ENCODE results near the gene MPHOSPH6.
A peak's percentile ranks its signal among the peaks of the same experiment; 100 is the strongest.
"Not testable (repeated sequence)": the region's sequence is repeated elsewhere in the genome, so short reads cannot be mapped to it uniquely, and the experiment has no call there.

MPHOSPH6 gene, protein sequence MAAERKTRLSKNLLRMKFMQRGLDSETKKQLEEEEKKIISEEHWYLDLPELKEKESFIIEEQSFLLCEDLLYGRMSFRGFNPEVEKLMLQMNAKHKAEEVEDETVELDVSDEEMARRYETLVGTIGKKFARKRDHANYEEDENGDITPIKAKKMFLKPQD

DNA sequence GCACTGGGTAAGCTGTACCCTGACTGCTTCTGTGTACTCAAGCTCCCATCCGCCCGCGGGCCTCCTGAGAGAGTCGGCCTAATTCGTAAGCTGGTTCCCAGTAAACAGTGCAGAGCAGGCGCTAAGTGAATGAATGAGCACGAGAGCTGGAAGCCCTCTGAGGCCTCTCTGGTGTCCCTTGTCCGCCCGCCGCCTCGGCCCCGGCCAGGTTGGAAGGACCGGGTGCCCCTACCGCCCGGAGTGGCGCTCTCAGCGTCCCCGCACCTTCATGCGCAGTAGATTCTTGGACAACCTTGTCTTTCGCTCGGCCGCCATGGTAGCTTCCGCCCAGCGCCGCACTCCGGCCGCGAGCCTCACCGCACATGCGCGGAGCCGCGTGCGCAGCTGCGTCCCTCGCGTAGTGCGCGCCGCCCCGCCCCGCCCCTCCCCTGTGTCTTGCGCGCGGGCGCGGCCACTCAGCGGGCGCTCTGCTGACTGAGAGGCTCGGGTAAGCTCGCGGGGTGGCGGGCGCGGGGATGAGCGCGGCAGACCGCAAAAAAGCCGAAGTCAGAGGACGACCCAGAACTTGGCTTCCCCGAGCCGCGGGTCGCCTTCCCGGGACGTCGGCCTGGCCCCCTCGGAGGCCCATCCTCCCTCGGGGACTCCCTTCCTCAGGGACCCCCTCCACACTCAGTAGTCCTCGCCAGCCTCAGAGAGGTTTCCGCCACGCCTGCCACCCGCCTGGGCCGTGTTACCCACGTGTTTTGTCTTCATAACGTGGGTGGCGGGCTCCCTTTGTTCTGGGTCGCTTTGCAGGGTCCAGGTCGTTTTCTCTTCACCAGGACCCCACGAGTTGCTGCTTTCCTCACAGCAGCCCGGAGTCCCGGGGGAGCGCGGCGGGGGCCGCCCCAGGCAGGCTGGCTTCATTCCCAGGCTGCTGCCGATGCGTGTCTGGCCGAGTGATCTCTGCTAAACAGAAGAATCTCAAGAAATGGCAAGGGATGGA, at the start of gene MPHOSPH6:
Gene MPHOSPH6, minus strand, starts transcription at position 364 of the 985 bp plus-strand sequence. Its CDS starts 49 bp downstream, at position 315.
- DNase-seq (ENCODE audit: low read depth) = peak; percentile 87

DNA sequence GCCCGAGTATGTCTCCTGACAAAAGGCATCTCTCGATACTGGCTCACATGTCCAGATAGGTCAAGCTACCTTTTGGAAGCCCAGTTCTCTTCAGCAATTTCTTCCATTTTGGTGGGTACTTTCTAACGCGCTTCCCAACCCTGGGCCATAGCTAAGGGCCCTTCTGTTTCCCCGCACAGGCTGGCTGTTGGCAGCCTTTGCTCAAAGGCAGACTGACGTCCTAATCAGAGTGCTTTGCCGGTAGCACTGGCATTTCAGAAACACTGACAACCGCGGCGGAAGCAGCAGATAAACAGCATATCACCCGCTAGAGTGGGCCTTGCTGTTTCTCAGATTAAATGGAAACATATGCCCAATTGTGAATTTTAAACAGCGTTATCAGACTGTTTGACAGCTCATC, 49.3 kb upstream of the MPHOSPH6 start:
- DNase-seq (ENCODE audit: low read depth) = no peak

DNA sequence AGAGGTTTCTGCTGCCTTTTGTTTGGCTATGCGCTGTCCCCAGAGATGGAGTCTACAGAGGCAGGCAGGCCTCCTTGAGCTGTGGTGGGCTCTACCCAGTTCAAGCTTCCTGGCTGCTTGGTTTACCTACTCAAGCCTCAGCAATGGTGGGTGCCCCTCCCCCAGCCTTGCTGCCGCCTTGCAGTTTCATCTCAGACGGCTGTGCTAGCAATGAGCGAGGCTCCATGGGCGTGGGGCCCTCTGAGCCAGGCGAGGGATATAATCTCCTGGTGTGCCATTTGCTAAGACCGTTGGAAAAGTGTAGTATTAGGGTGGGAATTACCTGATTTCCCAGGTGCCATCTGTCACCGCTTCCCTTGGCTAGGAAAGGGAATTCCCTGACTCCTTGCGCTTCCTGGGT, 39.3 kb upstream of the MPHOSPH6 start:
- DNase-seq (ENCODE audit: low read depth) = not testable (repeated sequence)

DNA sequence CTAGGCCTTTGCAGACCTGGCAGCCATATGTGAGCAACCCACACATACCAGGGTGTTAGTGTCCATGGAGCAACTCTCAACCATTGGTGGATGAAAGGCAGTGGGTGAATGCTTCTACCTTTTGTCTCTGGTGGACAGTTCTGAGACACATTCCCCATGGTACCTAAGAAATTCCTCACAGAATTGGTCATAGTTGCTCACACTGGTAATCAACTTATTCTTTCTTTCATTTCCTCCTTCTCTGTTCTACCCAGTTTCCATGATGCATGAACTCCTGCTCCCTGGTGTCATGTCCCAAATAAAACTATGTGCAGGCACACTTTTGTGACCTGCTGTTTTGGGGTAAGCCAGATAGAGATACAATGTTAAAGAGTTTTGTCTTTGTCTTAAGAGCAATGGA, 33.2 kb upstream of the MPHOSPH6 start:
- no peak for DNase-seq (ENCODE audit: low read depth)

DNA sequence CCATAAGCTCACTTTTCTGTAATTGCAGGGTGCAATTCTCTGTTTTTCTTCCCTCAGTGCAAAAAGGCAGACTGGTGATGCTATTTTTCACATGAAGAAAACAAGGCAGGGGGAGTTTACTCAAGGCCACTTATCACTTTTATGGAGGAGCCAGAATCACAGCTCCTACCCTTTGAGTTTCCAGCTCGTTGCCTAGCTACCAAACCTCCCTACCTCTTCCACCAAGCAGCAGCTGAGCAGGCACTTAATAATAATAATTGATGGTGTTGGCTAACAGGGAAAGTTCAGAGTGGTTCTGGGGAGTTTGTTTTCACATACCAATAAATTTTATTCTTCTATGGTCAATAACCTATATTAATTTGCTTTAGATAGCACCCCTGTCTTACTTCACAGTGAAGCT, 31.9 kb upstream of the MPHOSPH6 start:
- no peak for DNase-seq (ENCODE audit: low read depth)

DNA sequence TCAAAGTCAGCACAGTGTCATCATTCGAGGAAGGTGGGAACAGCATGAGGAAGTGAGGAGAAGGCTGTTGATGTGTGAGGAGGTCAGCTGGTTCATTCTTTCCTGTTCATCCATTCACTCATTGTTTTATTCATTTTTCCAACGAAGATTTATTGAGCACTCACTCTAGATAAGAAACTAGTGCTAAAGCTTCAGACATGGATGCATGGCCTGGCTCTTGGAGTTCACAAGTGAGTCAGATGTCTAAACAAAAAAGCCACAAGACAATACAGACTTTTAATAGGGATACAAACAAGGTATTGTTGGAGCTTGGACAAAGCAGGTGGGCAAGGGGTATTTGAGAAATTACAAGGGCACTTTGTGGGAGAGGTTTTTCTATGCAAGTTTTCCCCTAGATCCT, 31.3 kb upstream of the MPHOSPH6 start:
- DNase-seq (ENCODE audit: low read depth) = no peak

DNA sequence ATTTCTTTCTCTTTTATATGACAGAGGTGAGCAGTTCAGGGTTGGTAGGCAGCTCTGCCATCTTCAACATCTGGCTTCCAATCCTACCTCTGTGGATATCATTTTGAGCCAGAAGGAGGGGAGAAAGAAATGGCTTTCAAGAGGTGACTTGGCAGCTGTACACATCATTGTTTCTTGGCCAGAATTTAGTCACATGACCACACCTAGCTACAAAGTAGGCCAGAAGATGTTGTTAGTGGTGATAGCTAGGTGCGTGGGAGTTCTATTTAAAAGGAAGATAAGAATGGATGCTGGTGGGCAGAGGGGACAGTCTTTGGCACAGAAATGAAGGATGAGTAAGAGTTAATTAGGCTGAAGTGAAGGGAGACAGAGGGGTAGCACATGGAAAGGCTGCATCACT, 29.2 kb upstream of the MPHOSPH6 start:
- no peak for DNase-seq (ENCODE audit: low read depth)

DNA sequence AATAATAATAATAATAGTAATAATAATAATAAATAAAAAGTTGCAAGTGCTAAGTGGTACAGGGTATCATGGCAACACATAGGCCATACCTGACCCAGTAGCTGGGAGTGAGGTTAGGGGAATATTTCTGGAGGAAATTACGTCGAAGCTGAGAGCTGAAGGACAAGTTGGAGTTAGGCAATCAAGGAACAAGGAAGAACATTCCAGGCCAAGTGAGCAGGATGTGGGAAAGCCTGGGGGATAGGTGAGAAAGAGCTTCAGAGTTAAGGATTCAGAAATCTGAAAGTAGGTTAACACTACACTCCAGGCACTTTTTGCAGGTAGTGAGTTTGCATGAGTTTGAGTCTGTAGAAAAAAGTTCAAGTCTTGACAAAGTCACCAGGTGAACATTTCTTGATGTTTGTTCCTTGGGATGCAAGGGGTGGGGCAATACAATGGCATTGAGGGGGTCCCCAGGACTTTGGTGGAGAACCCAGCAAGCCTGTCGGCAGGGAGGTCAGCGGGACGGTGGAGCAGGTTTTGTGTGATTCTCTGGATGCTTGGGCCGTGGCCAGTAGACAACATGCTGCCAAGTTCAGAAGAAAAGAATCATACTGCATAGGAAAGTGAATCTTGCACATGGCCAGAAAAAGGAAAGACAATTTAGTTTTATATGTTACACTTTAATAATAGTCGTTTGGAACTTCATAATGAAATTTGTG, 27.7 kb upstream of the MPHOSPH6 start:
- DNase-seq (ENCODE audit: low read depth) = no peak

DNA sequence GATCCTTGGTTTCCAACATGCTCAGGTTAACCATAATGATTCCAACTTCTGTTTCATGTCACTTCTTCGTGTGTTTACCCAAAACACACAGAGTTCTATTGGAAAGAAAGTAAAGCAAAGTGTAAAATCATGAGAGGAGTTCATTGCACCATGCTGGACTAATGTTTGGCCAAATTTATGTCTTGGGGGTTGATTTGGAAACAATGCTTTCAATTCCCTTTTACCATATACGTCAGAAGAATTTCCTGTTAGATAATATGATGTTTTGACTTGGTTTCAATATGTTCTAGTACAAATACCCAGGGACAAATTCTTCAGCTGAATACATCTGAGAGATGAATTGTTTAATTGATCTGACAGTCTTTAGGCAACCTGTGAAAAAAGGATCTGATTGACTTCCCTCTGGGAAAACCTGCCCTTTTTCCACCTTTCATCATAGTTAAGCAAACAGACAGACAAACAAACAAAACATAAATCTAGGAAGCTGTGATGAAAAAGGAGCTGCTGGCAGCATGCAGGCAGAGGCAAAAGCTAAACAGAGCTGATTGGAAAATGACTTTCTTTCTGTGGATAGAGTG, 26.0 kb upstream of the MPHOSPH6 start:
- no peak for DNase-seq (ENCODE audit: low read depth)

DNA sequence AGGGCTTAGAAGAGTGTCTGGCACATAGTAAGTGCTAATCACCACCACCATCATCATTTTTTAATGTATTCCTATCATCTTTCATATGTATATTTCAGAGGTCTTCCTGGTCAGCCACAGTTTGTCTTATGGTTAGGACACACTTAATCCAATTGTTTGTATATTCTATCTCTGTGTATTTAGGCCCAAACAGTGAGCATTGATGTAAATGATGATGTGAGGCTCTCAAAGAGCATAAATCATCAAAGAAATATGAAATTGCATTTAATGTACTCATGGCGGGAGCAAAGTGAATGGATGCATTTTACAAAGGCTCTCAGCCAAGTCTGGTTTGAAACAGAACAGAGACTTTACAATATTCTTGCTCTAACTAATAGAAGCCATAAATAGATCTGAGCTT, 24.1 kb upstream of the MPHOSPH6 start:
- no peak for DNase-seq (ENCODE audit: low read depth)

DNA sequence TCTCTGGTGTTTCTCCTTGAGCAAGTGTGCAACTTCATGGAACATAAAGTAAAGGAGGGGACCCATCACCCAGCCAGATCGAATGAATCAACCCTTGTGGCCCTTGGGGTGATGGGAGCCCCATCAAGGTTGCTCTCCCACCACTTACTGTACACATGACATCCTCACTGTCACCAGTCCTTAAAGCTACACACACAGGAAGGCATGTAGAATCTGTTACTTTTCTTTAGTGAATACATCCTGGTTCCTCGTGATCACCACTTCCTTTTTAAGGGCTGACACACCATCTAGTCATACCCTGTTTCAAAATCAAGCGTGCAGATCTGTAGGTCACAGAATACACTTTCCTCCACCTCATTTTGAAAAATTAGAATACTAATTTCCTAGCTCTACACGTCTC, 22.6 kb upstream of the MPHOSPH6 start:
- no peak for DNase-seq (ENCODE audit: low read depth)

DNA sequence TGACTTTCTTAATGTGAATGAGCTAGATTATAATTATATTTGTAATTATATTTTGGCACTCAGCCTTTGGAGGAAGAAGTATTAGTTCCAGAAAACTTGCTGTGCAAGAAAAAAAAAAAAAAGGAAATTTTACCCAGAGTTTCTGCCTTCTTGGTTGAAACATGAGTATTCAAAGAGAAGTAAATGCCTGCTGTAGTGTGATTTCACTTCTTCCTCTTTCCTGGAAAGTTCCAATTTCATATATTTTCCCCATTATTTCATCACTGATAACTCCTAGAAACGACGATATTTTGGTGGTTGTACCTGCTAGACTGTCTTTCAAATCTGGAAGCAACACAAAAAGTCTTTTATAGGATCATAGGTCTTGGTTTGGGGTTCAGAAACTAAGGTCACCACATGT, 20.4 kb upstream of the MPHOSPH6 start:
- no peak for DNase-seq (ENCODE audit: low read depth)

DNA sequence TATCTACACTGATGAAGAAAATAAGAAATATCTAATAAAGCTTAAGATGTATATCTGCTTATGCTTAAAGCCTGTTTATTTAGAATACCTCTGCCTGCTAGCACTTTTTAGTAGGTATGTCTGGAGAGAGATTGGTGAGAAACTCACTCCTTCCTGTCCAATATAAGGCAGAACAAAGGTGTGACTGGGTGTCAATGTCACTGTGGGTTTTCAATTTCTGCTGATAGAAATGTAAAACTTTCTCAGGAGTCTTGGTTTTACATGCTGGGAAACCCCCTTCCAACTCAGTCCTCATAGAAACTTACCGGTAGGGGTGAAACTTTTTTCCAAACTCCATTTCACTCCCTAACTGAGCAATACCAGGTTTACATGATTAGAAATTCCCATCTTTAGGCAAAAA, 17.8 kb upstream of the MPHOSPH6 start:
- DNase-seq (ENCODE audit: low read depth) = no peak

DNA sequence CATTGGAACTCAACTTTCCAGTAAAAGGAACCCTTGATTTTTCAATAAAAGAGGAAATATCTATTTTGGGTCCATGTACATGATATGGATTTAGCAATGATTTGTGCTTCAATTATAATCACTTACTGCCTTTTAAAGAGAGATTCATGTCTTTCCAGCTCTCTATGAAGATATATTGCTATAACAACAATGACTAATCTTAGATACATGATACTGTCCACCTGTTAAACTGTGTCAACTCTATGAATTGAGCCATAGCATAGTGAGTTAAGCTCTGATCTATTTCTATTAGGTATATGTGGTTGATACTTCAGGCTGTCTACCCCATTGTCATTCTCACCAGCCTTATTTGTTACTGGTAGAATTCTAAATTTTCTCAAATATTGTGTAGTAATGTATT, 15.0 kb upstream of the MPHOSPH6 start:
- no peak for DNase-seq (ENCODE audit: low read depth)

DNA sequence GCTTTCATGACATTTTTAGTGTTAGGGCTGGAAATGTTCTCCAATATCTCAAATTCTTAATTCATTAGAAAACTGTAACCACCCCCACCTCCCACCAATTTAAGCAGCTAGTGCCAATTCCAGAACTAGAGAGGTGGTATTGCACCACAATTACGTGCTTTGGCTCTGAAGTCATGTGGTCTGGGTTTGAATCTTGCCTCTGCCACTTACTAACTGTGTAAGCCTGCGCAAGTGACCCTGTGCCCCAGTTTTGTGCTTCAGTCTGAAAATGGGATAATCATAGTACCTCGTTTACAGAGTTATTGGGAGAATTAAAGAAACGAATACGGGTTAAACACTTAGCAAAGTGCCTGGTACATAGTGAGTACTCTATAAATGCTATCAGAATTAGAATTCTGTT, 14.2 kb upstream of the MPHOSPH6 start:
- no peak for DNase-seq (ENCODE audit: low read depth)

DNA sequence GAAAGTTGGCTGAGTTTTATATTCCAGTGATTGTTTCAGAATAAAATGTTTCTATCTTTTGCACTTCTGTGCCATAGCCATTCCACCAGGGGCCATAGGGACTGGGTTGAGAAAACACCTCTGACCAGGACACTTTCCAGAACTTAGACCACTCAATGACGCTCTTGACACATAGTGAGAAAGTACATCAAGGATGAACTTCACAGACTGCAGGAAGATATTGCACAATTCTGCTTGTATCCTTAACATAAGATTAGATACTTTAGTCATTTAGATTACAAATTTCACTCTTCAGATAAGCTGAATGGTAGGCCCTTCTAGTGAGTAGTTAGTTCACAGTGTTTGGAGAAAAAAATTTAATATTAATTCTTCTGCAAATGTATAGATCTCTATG, 13.0 kb upstream of the MPHOSPH6 start:
- DNase-seq (ENCODE audit: low read depth) = no peak

DNA sequence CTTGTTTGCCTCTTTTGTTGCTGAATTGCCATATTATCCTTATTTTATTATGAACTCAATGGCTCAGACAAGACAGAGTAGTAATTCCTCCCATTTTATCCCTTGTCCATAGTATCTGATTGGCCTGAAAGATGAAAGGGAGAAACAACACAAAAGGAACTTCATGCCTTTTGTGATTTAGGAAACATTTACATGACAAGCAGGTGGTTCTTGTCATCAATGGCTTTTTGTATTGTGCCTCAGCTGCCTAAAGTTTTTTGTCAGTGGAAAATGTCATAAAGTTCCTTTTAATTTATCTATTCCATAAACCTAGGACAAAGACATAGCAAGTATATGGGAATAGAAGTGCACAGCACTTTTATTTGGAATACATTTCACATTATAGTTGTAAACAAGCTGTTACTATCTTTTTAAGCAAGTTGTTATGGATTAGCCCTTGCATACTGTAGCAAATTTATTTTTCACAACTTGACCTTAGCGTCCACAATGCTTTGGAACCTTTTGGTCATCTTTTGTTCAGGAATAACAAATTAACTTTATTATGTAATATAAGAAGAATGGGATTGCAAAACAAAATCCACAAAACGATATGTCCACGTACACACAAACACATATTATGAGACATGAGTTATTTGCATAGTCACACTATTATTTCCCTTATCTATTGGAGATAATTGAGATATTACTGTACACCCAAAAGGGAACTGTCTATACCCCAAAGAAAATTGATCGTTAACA, 12.4 kb upstream of the MPHOSPH6 start:
- DNase-seq (ENCODE audit: low read depth) = no peak

DNA sequence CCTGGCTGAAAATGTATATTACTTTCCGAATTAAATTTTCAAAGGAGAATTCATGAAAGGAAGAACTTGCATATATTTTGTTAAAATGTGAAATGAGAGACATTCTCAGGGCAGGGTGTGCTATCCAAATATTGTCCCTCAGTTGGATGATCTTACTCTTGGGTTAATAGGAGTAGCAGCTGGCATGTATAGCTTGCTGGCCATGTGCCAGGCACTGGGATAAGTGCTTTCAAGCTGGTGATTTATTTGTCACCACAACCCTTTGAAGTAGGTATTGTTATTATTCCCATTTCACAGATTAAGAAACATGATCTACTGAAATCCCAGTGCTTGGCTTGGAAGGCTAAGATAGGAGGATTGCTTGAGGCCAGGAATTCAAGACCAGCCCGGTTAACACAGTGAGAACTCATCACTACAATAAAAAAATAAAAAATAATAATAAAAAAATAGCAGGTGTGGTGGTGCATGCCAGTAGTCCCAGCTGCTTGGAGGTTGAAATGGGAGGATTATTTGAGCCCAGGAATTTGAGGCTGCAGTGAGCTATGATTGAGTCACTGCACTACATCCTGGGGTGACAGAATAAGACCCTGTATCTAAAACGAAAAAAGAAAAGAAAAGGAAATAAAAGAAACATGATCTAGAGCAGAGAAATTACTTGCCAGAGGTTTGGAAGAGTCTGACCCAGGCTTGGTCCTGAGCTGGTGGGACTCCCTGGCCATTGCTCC, 11.6 kb upstream of the MPHOSPH6 start:
- DNase-seq (ENCODE audit: low read depth) = no peak

DNA sequence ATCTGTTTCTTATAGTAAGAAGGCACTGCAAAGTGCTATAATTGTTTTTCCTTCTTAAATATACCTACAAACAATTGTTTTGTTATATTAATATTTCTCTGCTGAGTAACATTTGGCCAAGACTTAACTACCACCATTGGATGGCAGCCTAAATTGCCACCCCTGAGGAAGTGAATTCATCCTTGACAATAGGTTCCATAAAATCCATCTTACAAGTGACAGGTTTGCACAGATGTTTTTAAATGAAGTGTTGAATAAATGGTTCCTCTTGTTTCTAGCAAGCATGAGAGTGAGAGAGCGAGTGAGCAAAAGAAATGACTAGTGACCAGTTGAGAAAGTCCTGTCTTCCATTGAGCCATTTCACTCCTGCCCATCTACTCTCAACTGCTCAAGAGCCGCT, 8.3 kb upstream of the MPHOSPH6 start:
- no peak for DNase-seq (ENCODE audit: low read depth)

DNA sequence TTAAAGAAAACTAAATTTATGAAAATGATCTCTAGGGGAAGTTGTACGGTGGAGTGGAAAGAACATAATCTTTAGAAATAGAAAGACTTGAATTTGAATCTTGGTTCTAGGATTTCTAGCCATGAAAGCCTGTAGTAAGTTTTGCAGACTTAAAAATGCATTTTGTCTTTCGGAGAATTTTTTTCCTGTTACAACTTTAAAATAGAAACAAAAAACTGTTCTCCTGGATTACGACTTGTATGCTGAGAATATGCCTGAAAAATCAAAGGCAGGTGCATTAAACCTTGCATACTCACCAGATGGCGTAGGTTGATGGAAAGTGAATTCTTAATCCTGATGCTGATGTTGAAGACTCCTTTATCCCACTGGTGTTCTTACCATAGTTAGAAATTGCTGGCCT, 7.5 kb upstream of the MPHOSPH6 start:
- DNase-seq (ENCODE audit: low read depth) = no peak

DNA sequence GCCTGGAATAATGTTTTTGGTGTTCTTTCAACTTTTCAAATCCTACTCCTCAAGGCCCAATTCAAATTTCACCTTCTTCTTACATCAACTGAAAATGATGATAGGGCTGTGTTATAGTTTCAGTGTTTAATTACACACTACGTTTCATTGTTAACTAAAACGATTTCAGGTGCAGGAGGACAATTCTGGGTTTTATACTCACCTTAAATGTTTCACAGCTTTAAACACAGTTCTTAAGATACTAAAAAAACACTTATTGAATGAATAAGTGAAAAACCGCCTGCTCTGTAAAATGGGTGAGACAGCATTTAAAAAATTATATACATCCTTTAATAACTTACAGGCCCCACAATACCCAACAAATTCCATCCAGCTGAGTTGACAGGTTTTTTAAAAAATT, 6.2 kb upstream of the MPHOSPH6 start:
- DNase-seq (ENCODE audit: low read depth) = no peak

All from activated T-helper 9 cell treated with anti-CD3 and anti-CD28 coated beads, Interleukin-2, amount 50 U/mL, for 16 hours (primary cell).